Mesendoderm (in vitro differentiated cells): ENCODE results near the gene NEURL1B.

Source experiments
- DNase-seq: peaks from one replicate; pipeline ENCODE4 v3.0.0; 2013
- H2AK5ac ChIP-seq: 2 replicates; pipeline ENCODE4 v1.6.1; 2013; ENCODE audit warnings: low read length, inconsistent platforms
- H2BK120ac ChIP-seq: 2 replicates; pipeline ENCODE4 v1.6.1; 2013; ENCODE audit warnings: low read depth, mild to moderate bottlenecking, low read length, moderate library complexity, mixed read lengths
- H2BK15ac ChIP-seq: replicated peaks from 2 replicates; pipeline ENCODE4 v1.6.1; 2013; ENCODE audit warnings: low read depth, mild to moderate bottlenecking, moderate library complexity
- H2BK5ac ChIP-seq: 2 replicates; pipeline ENCODE4 v1.6.1; 2013; ENCODE audit warnings: low read length, inconsistent platforms
- H3K18ac ChIP-seq: 2 replicates; pipeline ENCODE4 v1.6.1; 2013; ENCODE audit warnings: mild to moderate bottlenecking, low read length, mixed read lengths
- H3K23ac ChIP-seq: one replicate; pipeline ENCODE4 v1.6.1; 2013; ENCODE audit warnings: low read length
- H3K27ac ChIP-seq: 2 replicates; pipeline ENCODE4 v1.5.1; 2013; ENCODE audit warnings: low read depth, mild to moderate bottlenecking, inconsistent platforms, low read length, moderate library complexity
- H3K27me3 ChIP-seq: 2 replicates; pipeline ENCODE4 v1.6.1; 2013; ENCODE audit warnings: low read length, control low read depth, mild to moderate bottlenecking, inconsistent platforms; ENCODE audit not compliant: insufficient read depth, poor library complexity
- H3K36me3 ChIP-seq: 2 replicates; pipeline ENCODE4 v1.6.1; 2013; ENCODE audit warnings: low read length, inconsistent platforms; ENCODE audit not compliant: control insufficient read depth, insufficient read depth
- H3K4ac ChIP-seq: one replicate; pipeline ENCODE4 v1.6.1; 2013; ENCODE audit warnings: low read depth, mild to moderate bottlenecking, low read length, moderate library complexity
- H3K4me1 ChIP-seq: 2 replicates; pipeline ENCODE4 v1.6.1; 2013; ENCODE audit warnings: low read depth, low read length, inconsistent platforms; ENCODE audit not compliant: control insufficient read depth
- H3K4me2 ChIP-seq: 2 replicates; pipeline ENCODE4 v1.6.1; 2013; ENCODE audit warnings: low read length
- H3K4me3 ChIP-seq: 2 replicates; pipeline ENCODE4 v1.5.1; 2013; ENCODE audit warnings: mild to moderate bottlenecking, low read length
- H3K56ac ChIP-seq: one replicate; pipeline ENCODE4 v1.6.1; 2013; ENCODE audit warnings: low read length
- H3K79me1 ChIP-seq: 2 replicates; pipeline ENCODE4 v1.6.1; 2013; ENCODE audit warnings: low read length, inconsistent platforms
- H3K79me2 ChIP-seq: 2 replicates; pipeline ENCODE4 v1.6.1; 2013; ENCODE audit warnings: mild to moderate bottlenecking, low read length; ENCODE audit not compliant: control insufficient read depth, insufficient read depth
- H3K9ac ChIP-seq: 2 replicates; pipeline ENCODE4 v1.6.1; 2013; ENCODE audit warnings: low read length, inconsistent platforms
- H4K5ac ChIP-seq: one replicate; pipeline ENCODE4 v1.6.1; 2013; ENCODE audit warnings: low read length
- H4K8ac ChIP-seq: one replicate; pipeline ENCODE4 v1.6.1; 2013; ENCODE audit warnings: low read depth, mild to moderate bottlenecking, control low read depth, low read length, moderate library complexity
- WGBS: extraction: QIAGEN DNeasy Blood & Tissue Kit; methylation state at CpG from one replicate; pipeline ENCODE4 v1.1.7; 2013; ENCODE audit warnings: low lambda C conversion rate, missing lambda C conversion rate; ENCODE audit not compliant: insufficient coverage; ENCODE audit errors: extremely low coverage; 5-methylcytosine and 5-hydroxymethylcytosine counted together

Gene NEURL1B

GRCh38 chr5:172696171-172696849 lies 55.2 kb downstream of the NEURL1B start:
- Histone ChIP-seq H3K4ac (no peak overlapping the region), H3K79me1 (no peaks in the 10 kb centered on the region), H3K4me3 (no peak overlapping the region), H3K79me2 (no peaks in the 10 kb centered on the region), H3K9ac (no peak overlapping the region), H3K27ac (no peak overlapping the region), H2AK5ac (no peak overlapping the region), H2BK5ac (no peak overlapping the region), H3K4me2 (no peak overlapping the region), H3K27me3 (no peaks in the 10 kb centered on the region), H3K4me1 (peaks cover 4% of the 10 kb centered on the region), H3K23ac (no peak overlapping the region), H2BK15ac (no peak overlapping the region), H4K5ac (no peak overlapping the region), H2BK120ac (no peak overlapping the region), H3K56ac (no peak overlapping the region), H4K8ac (no peak overlapping the region), H3K18ac (no peak overlapping the region), H3K36me3 (no peaks in the 10 kb centered on the region)
- WGBS = no CpG with 5 or more reads among the region's 20 CpGs
- no peak for DNase-seq

GRCh38 chr5:172697123-172698121 lies 56.4 kb downstream of the NEURL1B start:
- no peaks in the 10 kb centered on the region for H3K27me3 ChIP-seq
- no peak overlapping the region for H3K4me3 ChIP-seq
- H3K9ac ChIP-seq = peak overlapping the region; percentile 46
- H3K56ac ChIP-seq = peak overlapping the region; percentile 80
- H3K18ac ChIP-seq = no peak overlapping the region
- no peak overlapping the region for H3K23ac ChIP-seq
- no peak overlapping the region for H4K8ac ChIP-seq
- no peaks in the 10 kb centered on the region for H3K36me3 ChIP-seq
- no peak overlapping the region for H4K5ac ChIP-seq
- peak overlapping the region; percentile 30 for H3K4me2 ChIP-seq
- no peak overlapping the region for H2BK5ac ChIP-seq
- H2AK5ac ChIP-seq = no peak overlapping the region
- H3K27ac ChIP-seq = no peak overlapping the region
- H3K4me1 ChIP-seq = peaks cover 4% of the 10 kb centered on the region
- H3K79me2 ChIP-seq = no peaks in the 10 kb centered on the region
- H2BK15ac ChIP-seq = no peak overlapping the region
- H3K79me1 ChIP-seq = no peaks in the 10 kb centered on the region
- H2BK120ac ChIP-seq = no peak overlapping the region
- peak; percentile 90 for DNase-seq
- no CpG with 5 or more reads among the region's 36 CpGs for WGBS
- H3K4ac ChIP-seq = no peak overlapping the region

GRCh38 chr5:172699423-172699822 lies 58.4 kb downstream of the NEURL1B start:
- WGBS = no CpG with 5 or more reads among the region's 6 CpGs
- H3K27ac ChIP-seq = no peak overlapping the region
- H3K4ac ChIP-seq = no peak overlapping the region
- no peak overlapping the region for H4K8ac ChIP-seq
- no peaks in the 10 kb centered on the region for H3K27me3 ChIP-seq
- H3K79me1 ChIP-seq = no peaks in the 10 kb centered on the region
- H2BK5ac ChIP-seq = no peak overlapping the region
- H2BK120ac ChIP-seq = no peak overlapping the region
- H4K5ac ChIP-seq = no peak overlapping the region
- no peak overlapping the region for H2BK15ac ChIP-seq
- H2AK5ac ChIP-seq = no peak overlapping the region
- H3K56ac ChIP-seq = peak overlapping the region; percentile 7
- no peaks in the 10 kb centered on the region for H3K79me2 ChIP-seq
- H3K23ac ChIP-seq = no peak overlapping the region
- H3K4me3 ChIP-seq = no peak overlapping the region
- no peaks in the 10 kb centered on the region for H3K36me3 ChIP-seq
- no peak overlapping the region for H3K4me2 ChIP-seq
- no peak overlapping the region for H3K9ac ChIP-seq
- H3K18ac ChIP-seq = no peak overlapping the region
- peaks cover 4% of the 10 kb centered on the region for H3K4me1 ChIP-seq
- DNase-seq = no peak

- Histone ChIP-seq H3K4me3 (no peak overlapping the region), H3K4me2 (peak overlapping the region; percentile 95), H3K4me1 (peaks cover 4% of the 10 kb centered on the region), H3K27ac (no peak overlapping the region), H3K9ac (peak overlapping the region; percentile 45), H3K56ac (peak overlapping the region; percentile 69), H3K79me1 (no peaks in the 10 kb centered on the region), H4K5ac (no peak overlapping the region), H3K23ac (no peak overlapping the region), H3K79me2 (no peaks in the 10 kb centered on the region), H4K8ac (no peak overlapping the region), H2AK5ac (no peak overlapping the region), H2BK15ac (no peak overlapping the region), H3K4ac (no peak overlapping the region), H2BK120ac (no peak overlapping the region), H3K27me3 (no peaks in the 10 kb centered on the region), H3K18ac (no peak overlapping the region), H2BK5ac (no peak overlapping the region), H3K36me3 (no peaks in the 10 kb centered on the region)
- DNase-seq = no peak
- no CpG with 5 or more reads among the region's 6 CpGs for WGBS
Observed at GRCh38 chr5:172699999-172700364, 58.9 kb downstream of the NEURL1B start.

GRCh38 chr5:172700365-172701290 lies 59.6 kb downstream of the NEURL1B start:
- H3K27ac ChIP-seq = no peak overlapping the region
- no peaks in the 10 kb centered on the region for H3K36me3 ChIP-seq
- peak overlapping the region; percentile 98 for H3K23ac ChIP-seq
- H3K9ac ChIP-seq = peak overlapping the region; percentile 70
- WGBS = no CpG with 5 or more reads among the region's 22 CpGs
- H2BK5ac ChIP-seq = no peak overlapping the region
- no peak overlapping the region for H3K4me3 ChIP-seq
- H4K8ac ChIP-seq = no peak overlapping the region
- H4K5ac ChIP-seq = no peak overlapping the region
- peak overlapping the region; percentile 95 for H3K4me2 ChIP-seq
- H2BK15ac ChIP-seq = no peak overlapping the region
- no peak overlapping the region for H3K18ac ChIP-seq
- H3K79me2 ChIP-seq = no peaks in the 10 kb centered on the region
- peak; percentile 79 for DNase-seq
- H3K27me3 ChIP-seq = no peaks in the 10 kb centered on the region
- H2BK120ac ChIP-seq = no peak overlapping the region
- H2AK5ac ChIP-seq = no peak overlapping the region
- H3K79me1 ChIP-seq = no peaks in the 10 kb centered on the region
- H3K56ac ChIP-seq = peak overlapping the region; percentile 86
- H3K4ac ChIP-seq = no peak overlapping the region
- peaks cover 4% of the 10 kb centered on the region for H3K4me1 ChIP-seq
